HEK293 (cell line): Measurements from ENCODE around the gene AFAP1L2.
A peak's percentile ranks its signal among the peaks of the same experiment; 100 is the strongest.

Source experiments
- CTCF ChIA-PET: fragments of 350-600 bp; formaldehyde crosslinking; extraction: SDS; loops from one replicate; lab custom pipeline; 2021; ENCODE audit warnings: antibody characterized with exemption; lab: Yijun Ruan, JAX
- POLR2A ChIA-PET: fragments of 300-600 bp; formaldehyde crosslinking; extraction: SDS; loops from one replicate; lab custom pipeline; 2020; ENCODE audit warnings: antibody characterized with exemption, inconsistent platforms; lab: Yijun Ruan, JAX
- H3K27ac ChIP-seq: fragments of 200-500 bp; sonication (Bioruptor generic); 2 replicates; pipeline ENCODE4 v1.5.1; 2014; ENCODE audit warnings: low read depth, low read length, control low read depth, inconsistent platforms; ENCODE audit errors: extremely low read depth
- H3K36me3 ChIP-seq, 2 experiments: fragments of 200-500 bp in 1 of 2; sonication (Bioruptor generic) in 1 of 2; 1 replicate in 1 of 2; 2 replicates in 1 of 2; pipeline ENCODE4 v1.5.1; 2014 to 2017; ENCODE audit warnings: inconsistent platforms in 2 of 2, low read length in 2 of 2; ENCODE audit not compliant: control insufficient read depth in 2 of 2, insufficient read depth in 1 of 2
- H3K4me1 ChIP-seq: fragments of 200-500 bp; sonication (Bioruptor generic); 2 replicates; pipeline ENCODE4 v1.5.1; 2014; ENCODE audit warnings: mild to moderate bottlenecking, low read length, inconsistent platforms; ENCODE audit not compliant: control insufficient read depth, insufficient read depth
- H3K4me3 ChIP-seq: 2 replicates; pipeline ENCODE4 v1.5.1; 2011; ENCODE audit warnings: low read depth, mild to moderate bottlenecking, control low read depth, low read length, moderate library complexity
- H3K9me3 ChIP-seq: fragments of 200-500 bp; sonication (Bioruptor generic); 2 replicates; pipeline ENCODE4 v1.5.1; 2014; ENCODE audit warnings: low read depth, low read length, inconsistent platforms; ENCODE audit not compliant: control insufficient read depth, insufficient read depth
- KLF9 ChIP-seq: fragments of 450-650 bp; formaldehyde crosslinking; IDR thresholded peaks from 2 replicates; pipeline ENCODE4 v1.5.1; 2016; ENCODE audit warnings: missing biosample characterization, missing genetic modification characterization, low read depth
- SP7 ChIP-seq: fragments of 450-650 bp; formaldehyde crosslinking; IDR thresholded peaks from 2 replicates; pipeline ENCODE4 v1.5.1; 2016; ENCODE audit warnings: missing biosample characterization, missing genetic modification characterization
- TCF7L2 ChIP-seq: IDR thresholded peaks from 2 replicates; pipeline ENCODE4 v1.6.1; 2011; ENCODE audit warnings: low read depth, mild to moderate bottlenecking, inconsistent platforms, low read length, moderate library complexity, borderline replicate concordance
- ZBTB20 ChIP-seq: fragments of 450-650 bp; formaldehyde crosslinking; IDR thresholded peaks from 2 replicates; pipeline ENCODE4 v1.5.1; 2016; ENCODE audit warnings: missing biosample characterization, missing genetic modification characterization
- ZNF174 ChIP-seq: fragments of 450-650 bp; formaldehyde crosslinking; IDR thresholded peaks from 2 replicates; pipeline ENCODE4 v1.5.0; 2017; ENCODE audit warnings: missing biosample characterization, mild to moderate bottlenecking, missing genetic modification characterization
- ZNF175 ChIP-seq: fragments of 450-650 bp; formaldehyde crosslinking; IDR thresholded peaks from 2 replicates; pipeline ENCODE4 v1.5.1; 2016; ENCODE audit warnings: missing biosample characterization, missing genetic modification characterization
- ZNF394 ChIP-seq: fragments of 450-650 bp; formaldehyde crosslinking; IDR thresholded peaks from 2 replicates; pipeline ENCODE4 v1.5.1; 2016; ENCODE audit warnings: missing biosample characterization, missing genetic modification characterization, mild to moderate bottlenecking, moderate library complexity, borderline replicate concordance
- ZNF544 ChIP-seq: fragments of 450-650 bp; formaldehyde crosslinking; IDR thresholded peaks from 2 replicates; pipeline ENCODE4 v1.5.0; 2017; ENCODE audit warnings: missing biosample characterization, missing genetic modification characterization
- ZNF624 ChIP-seq: fragments of 450-650 bp; formaldehyde crosslinking; IDR thresholded peaks from 2 replicates; pipeline ENCODE4 v1.5.1; 2017; ENCODE audit warnings: missing biosample characterization, missing genetic modification characterization
- ZNF768 ChIP-seq: fragments of 450-650 bp; formaldehyde crosslinking; IDR thresholded peaks from 2 replicates; pipeline ENCODE4 v1.5.1; 2018; ENCODE audit warnings: missing biosample characterization, mild to moderate bottlenecking, missing genetic modification characterization
- TF ChIP-seq, protein P1 (sequence below): fragments of 450-650 bp; formaldehyde crosslinking; IDR thresholded peaks from 2 replicates; pipeline ENCODE4 v1.5.1; 2016; ENCODE audit warnings: missing biosample characterization, missing genetic modification characterization
- TF ChIP-seq, protein P2 (sequence below): fragments of 450-650 bp; formaldehyde crosslinking; IDR thresholded peaks from 2 replicates; pipeline ENCODE4 v1.5.1; 2016; ENCODE audit warnings: missing biosample characterization, missing genetic modification characterization
- TF ChIP-seq, protein P3 (sequence below): fragments of 450-650 bp; formaldehyde crosslinking; conservative IDR thresholded peaks from 2 replicates; pipeline ENCODE4 v1.5.1; 2016; ENCODE audit warnings: low read depth, missing biosample characterization, missing genetic modification characterization
- TF ChIP-seq, protein P4 (sequence below): fragments of 450-650 bp; formaldehyde crosslinking; IDR thresholded peaks from 2 replicates; pipeline ENCODE4 v1.5.1; 2016; ENCODE audit warnings: missing biosample characterization, missing genetic modification characterization
- TF ChIP-seq, protein P5 (sequence below): fragments of 450-650 bp; formaldehyde crosslinking; IDR thresholded peaks from 2 replicates; pipeline ENCODE4 v1.5.1; 2017; ENCODE audit warnings: missing biosample characterization, missing genetic modification characterization

AFAP1L2 gene

DNA sequence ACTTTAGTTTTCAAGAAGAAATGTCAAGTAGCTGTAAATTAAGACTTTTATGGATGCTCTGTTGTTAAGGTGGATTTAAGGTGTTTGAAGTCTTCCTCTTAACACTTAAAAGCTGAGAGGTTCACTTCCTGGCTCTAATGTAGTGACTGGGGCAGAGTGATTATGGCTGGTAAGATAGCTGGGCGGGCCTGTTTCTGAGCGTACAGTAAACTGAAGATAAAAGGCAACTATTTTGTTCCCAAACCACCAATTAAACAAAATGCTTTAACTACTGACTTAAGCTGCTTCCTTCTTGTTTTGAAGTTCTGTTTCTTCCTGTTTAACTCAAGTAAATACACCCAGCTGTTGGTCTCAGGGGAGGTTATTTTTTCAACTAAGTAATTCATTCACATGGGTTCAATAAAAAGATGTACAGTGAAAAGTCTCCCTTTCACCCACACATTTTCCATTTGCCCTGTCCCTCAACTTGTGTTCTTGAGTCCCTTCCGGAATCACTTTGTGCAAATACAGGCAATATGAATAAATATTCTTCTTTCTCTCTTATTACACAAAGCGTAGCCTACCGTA lies 145.9 kb downstream of the AFAP1L2 start:
- Histone ChIP-seq H3K9me3 (no peaks in the 10 kb centered on the region), H3K36me3 (no peaks in the 10 kb centered on the region), H3K4me1 (peaks cover 4% of the 10 kb centered on the region; the same call in 1 of the 2 replicates), H3K27ac (no peak overlapping the region), H3K4me3 (no peak overlapping the region)
- TF ChIP-seq, protein P1, sequence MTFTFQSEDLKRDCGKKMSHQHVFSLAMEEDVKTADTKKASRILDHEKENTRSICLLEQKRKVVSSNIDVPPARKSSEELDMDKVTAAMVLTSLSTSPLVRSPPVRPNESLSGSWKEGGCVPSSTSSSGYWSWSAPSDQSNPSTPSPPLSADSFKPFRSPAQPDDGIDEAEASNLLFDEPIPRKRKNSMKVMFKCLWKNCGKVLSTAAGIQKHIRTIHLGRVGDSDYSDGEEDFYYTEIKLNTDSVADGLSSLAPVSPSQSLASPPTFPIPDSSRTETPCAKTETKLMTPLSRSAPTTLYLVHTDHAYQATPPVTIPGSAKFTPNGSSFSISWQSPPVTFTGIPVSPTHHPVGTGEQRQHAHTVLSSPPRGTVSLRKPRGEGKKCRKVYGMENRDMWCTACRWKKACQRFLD (tag by site-specific recombination) = no peak
- TF ChIP-seq SP7 (tag by site-specific recombination) (peak; percentile 64), TCF7L2 (0 out of 2 replicates have a peak, but pooled peaks have one; percentile 19), ZNF394 (tag by site-specific recombination) (no peak), ZNF174 (no peak), KLF9 (tag by site-specific recombination) (no peak), ZBTB20 (tag by site-specific recombination) (no peak), ZNF175 (tag by site-specific recombination) (no peak), ZNF544 (tag by site-specific recombination) (no peak), ZNF624 (no peak)
- TF ChIP-seq, protein P2, sequence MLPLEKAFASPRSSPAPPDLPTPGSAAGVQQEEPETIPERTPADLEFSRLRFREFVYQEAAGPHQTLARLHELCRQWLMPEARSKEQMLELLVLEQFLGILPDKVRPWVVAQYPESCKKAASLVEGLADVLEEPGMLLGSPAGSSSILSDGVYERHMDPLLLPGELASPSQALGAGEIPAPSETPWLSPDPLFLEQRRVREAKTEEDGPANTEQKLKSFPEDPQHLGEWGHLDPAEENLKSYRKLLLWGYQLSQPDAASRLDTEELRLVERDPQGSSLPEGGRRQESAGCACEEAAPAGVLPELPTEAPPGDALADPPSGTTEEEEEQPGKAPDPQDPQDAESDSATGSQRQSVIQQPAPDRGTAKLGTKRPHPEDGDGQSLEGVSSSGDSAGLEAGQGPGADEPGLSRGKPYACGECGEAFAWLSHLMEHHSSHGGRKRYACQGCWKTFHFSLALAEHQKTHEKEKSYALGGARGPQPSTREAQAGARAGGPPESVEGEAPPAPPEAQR = no peak
- POLR2A ChIA-PET = no interaction called here
- CTCF ChIA-PET = interaction anchor here (0.7 kb wide), 1 partner anchor 763 kb away, joined by 5 read pairs; no protein-coding TSS in a partner anchor

DNA sequence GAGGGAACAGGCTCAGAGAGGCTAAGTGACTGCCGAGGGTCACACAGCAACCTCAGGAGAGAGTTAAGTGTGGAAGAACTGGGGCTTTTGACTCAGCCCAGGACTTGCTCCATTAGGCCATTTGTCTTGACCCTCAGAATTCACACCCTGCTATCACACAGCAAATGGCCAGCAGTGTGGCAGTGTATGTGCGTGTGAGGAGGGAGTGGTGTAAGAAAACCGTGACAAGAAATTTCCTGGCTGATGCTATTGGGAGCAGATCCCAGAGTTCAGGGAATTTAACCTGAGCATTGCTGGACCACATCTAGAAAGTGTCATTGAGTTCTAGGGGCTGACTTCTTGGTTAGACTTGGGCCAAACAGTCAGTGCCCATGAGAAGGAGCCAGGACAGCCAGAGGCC lies 146.8 kb downstream of the AFAP1L2 start:
- H3K27ac ChIP-seq = no peak overlapping the region
- H3K4me1 ChIP-seq = peaks cover 4% of the 10 kb centered on the region; the same call in 1 of the 2 replicates
- H3K36me3 ChIP-seq = no peaks in the 10 kb centered on the region
- ChIA-PET CTCF (no interaction called here), POLR2A (no interaction called here)
- TF ChIP-seq ZNF768 (tag by site-specific recombination) = peak; percentile 36; the same call in 1 of the 2 replicates
- TF ChIP-seq, protein P3, sequence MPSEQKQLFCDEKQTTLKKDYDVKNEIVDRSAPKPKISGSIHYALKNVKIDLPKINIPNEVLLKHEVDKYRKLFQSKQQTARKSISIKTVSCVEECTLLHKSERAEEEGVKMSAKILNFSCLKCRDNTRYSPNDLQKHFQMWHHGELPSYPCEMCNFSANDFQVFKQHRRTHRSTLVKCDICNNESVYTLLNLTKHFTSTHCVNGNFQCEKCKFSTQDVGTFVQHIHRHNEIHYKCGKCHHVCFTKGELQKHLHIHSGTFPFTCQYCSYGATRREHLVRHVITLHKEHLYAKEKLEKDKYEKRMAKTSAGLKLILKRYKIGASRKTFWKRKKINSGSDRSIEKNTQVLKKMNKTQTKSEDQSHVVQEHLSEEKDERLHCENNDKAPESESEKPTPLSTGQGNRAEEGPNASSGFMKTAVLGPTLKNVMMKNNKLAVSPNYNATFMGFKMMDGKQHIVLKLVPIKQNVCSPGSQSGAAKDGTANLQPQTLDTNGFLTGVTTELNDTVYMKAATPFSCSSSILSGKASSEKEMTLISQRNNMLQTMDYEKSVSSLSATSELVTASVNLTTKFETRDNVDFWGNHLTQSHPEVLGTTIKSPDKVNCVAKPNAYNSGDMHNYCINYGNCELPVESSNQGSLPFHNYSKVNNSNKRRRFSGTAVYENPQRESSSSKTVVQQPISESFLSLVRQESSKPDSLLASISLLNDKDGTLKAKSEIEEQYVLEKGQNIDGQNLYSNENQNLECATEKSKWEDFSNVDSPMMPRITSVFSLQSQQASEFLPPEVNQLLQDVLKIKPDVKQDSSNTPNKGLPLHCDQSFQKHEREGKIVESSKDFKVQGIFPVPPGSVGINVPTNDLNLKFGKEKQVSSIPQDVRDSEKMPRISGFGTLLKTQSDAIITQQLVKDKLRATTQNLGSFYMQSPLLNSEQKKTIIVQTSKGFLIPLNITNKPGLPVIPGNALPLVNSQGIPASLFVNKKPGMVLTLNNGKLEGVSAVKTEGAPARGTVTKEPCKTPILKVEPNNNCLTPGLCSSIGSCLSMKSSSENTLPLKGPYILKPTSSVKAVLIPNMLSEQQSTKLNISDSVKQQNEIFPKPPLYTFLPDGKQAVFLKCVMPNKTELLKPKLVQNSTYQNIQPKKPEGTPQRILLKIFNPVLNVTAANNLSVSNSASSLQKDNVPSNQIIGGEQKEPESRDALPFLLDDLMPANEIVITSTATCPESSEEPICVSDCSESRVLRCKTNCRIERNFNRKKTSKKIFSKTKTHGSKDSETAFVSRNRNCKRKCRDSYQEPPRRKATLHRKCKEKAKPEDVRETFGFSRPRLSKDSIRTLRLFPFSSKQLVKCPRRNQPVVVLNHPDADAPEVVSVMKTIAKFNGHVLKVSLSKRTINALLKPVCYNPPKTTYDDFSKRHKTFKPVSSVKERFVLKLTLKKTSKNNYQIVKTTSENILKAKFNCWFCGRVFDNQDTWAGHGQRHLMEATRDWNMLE = no peak
- TF ChIP-seq, protein P4, sequence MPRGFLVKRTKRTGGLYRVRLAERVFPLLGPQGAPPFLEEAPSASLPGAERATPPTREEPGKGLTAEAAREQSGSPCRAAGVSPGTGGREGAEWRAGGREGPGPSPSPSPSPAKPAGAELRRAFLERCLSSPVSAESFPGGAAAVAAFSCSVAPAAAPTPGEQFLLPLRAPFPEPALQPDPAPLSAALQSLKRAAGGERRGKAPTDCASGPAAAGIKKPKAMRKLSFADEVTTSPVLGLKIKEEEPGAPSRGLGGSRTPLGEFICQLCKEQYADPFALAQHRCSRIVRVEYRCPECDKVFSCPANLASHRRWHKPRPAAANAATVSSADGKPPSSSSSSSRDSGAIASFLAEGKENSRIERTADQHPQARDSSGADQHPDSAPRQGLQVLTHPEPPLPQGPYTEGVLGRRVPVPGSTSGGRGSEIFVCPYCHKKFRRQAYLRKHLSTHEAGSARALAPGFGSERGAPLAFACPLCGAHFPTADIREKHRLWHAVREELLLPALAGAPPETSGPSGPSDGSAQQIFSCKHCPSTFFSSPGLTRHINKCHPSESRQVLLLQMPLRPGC (tag by site-specific recombination) = no peak
- TF ChIP-seq, protein P5, sequence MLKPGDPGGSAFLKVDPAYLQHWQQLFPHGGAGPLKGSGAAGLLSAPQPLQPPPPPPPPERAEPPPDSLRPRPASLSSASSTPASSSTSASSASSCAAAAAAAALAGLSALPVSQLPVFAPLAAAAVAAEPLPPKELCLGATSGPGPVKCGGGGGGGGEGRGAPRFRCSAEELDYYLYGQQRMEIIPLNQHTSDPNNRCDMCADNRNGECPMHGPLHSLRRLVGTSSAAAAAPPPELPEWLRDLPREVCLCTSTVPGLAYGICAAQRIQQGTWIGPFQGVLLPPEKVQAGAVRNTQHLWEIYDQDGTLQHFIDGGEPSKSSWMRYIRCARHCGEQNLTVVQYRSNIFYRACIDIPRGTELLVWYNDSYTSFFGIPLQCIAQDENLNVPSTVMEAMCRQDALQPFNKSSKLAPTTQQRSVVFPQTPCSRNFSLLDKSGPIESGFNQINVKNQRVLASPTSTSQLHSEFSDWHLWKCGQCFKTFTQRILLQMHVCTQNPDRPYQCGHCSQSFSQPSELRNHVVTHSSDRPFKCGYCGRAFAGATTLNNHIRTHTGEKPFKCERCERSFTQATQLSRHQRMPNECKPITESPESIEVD (tag by site-specific recombination) = no peak
- no peak overlapping the region for H3K4me3 ChIP-seq
- no peaks in the 10 kb centered on the region for H3K9me3 ChIP-seq
